IPS DF 6.9 (cell line): ENCODE measurements around the gene GPD2.

Source experiments
- DNase-seq: peaks from one replicate; pipeline ENCODE4 v3.0.0-alpha.2; 2013; ENCODE audit warnings: low read depth, low spot score
- H3K27ac ChIP-seq: one replicate; pipeline ENCODE4 v1.5.1; 2013; ENCODE audit warnings: low read length, control low read depth
- H3K27me3 ChIP-seq: 2 replicates; pipeline ENCODE4 v1.6.1; 2013; ENCODE audit warnings: mild to moderate bottlenecking, low read length; ENCODE audit not compliant: control insufficient read depth, insufficient read depth
- H3K36me3 ChIP-seq: 2 replicates; pipeline ENCODE4 v1.6.1; 2013; ENCODE audit warnings: low read length; ENCODE audit not compliant: control insufficient read depth, insufficient read depth
- H3K4me1 ChIP-seq: 2 replicates; pipeline ENCODE4 v1.6.1; 2013; ENCODE audit warnings: low read length; ENCODE audit not compliant: control insufficient read depth, insufficient read depth
- H3K4me3 ChIP-seq: 2 replicates; pipeline ENCODE4 v1.5.1; 2013; ENCODE audit warnings: mild to moderate bottlenecking, low read length
- H3K9me3 ChIP-seq: 2 replicates; pipeline ENCODE4 v1.6.1; 2013; ENCODE audit warnings: low read length, inconsistent platforms; ENCODE audit not compliant: control insufficient read depth, insufficient read depth
- WGBS: extraction: QIAGEN DNeasy Blood & Tissue Kit; methylation state at CpG from one replicate; pipeline ENCODE4 v1.1.7; 2013; ENCODE audit warnings: mixed read lengths, missing lambda C conversion rate; ENCODE audit not compliant: insufficient read length, insufficient coverage; 5-methylcytosine and 5-hydroxymethylcytosine counted together

Gene GPD2

GRCh38 chr2:156553714-156554442, 117.7 kb downstream of the GPD2 start:
- no peaks in the 10 kb centered on the region for H3K36me3 ChIP-seq
- no peaks in the 10 kb centered on the region for H3K4me1 ChIP-seq
- no peak overlapping the region for H3K27ac ChIP-seq
- H3K4me3 ChIP-seq = no peak overlapping the region
- no peak for DNase-seq
- no peaks in the 10 kb centered on the region for H3K27me3 ChIP-seq
- H3K9me3 ChIP-seq = no peaks in the 10 kb centered on the region

- no CpG with 5 or more reads among the region's 3 CpGs for WGBS
- no peaks in the 10 kb centered on the region for H3K36me3 ChIP-seq
Observed at GRCh38 chr2:156561326-156561725, 125.1 kb downstream of the GPD2 start.

GRCh38 chr2:156562124-156562523, 125.9 kb downstream of the GPD2 start:
- no peak overlapping the region for H3K27ac ChIP-seq
- H3K9me3 ChIP-seq = no peaks in the 10 kb centered on the region
- H3K4me1 ChIP-seq = no peaks in the 10 kb centered on the region
- DNase-seq = no peak
- WGBS = no CpG with 5 or more reads among the region's 1 CpG
- H3K4me3 ChIP-seq = no peak overlapping the region
- no peaks in the 10 kb centered on the region for H3K36me3 ChIP-seq
- H3K27me3 ChIP-seq = no peaks in the 10 kb centered on the region

More at GRCh38 chr2:156561326-156561725, 125.1 kb downstream of the GPD2 start:
- Histone ChIP-seq H3K4me1 (no peaks in the 10 kb centered on the region), H3K9me3 (no peaks in the 10 kb centered on the region), H3K27me3 (no peaks in the 10 kb centered on the region), H3K4me3 (no peak overlapping the region), H3K27ac (no peak overlapping the region)
- DNase-seq = no peak

DNA sequence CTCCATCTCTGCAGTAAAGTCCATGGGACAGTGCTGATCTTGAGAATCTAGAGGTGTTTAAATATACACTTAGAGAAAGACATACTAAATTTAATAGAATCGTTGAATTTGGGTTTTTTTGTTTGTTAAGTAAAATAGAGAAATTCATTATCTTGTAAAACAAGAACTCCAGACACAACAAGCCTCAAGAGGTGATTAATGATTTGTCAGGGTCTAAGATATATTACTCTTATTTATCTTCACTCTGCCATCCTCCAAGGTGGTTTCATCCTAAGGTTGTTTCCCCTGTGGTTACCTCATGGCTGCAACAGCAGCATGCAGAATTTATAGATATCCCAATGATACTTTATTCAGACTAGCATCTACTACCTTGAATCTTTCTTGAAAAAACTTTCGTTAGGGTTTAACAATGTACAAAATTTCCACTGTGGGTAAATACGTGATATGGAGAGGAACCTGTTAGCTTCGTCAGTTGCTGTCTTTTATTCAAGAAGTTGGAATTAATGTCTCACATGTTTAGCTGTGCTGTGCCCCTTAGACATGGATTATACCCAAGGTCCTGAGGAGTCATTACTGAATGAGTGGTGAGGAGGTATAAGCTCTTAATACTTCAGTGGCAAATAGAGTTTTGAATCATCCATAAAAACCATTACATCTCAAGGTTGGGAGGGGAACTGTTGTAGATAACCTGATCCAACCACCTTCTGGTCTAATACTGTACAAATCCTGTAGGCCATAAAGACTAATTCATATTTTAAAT, 128.0 kb downstream of the GPD2 start:
- H3K36me3 ChIP-seq = no peaks in the 10 kb centered on the region
- H3K9me3 ChIP-seq = no peaks in the 10 kb centered on the region
- DNase-seq = no peak
- H3K4me3 ChIP-seq = no peak overlapping the region
- no peaks in the 10 kb centered on the region for H3K4me1 ChIP-seq
- no CpG with 5 or more reads among the region's 4 CpGs for WGBS
- no peaks in the 10 kb centered on the region for H3K27me3 ChIP-seq
- no peak overlapping the region for H3K27ac ChIP-seq

- WGBS = no CpG with 5 or more reads among the region's 5 CpGs
- no peak for DNase-seq
Observed at GRCh38 chr2:156565066-156565710, 129.0 kb downstream of the GPD2 start.

DNA sequence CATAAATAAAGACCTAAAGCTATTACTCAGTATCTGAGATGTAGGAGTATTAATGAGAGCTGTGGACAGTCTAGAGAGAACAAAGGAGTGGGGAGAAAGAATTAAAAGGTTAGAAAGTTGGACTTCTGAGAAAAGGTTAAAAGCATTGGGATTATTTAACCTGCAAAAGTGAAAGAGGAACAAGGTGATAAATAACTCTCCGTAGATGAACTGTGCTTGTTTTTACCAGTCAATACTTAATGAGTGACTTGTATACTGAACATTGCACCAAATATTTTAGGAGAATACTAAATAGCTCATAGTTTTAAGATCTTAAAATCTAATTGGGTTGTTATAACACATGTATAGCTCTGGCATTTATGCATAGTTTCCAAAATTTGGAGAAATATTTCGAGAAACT, 137.5 kb downstream of the GPD2 start:
- DNase-seq = no peak
- no peak overlapping the region for H3K4me3 ChIP-seq
- H3K4me1 ChIP-seq = no peaks in the 10 kb centered on the region
- H3K36me3 ChIP-seq = no peaks in the 10 kb centered on the region
- no CpG with 5 or more reads among the region's 2 CpGs for whole genome bisulfite sequencing
- no peak overlapping the region for H3K27ac ChIP-seq
- H3K27me3 ChIP-seq = no peaks in the 10 kb centered on the region
- no peaks in the 10 kb centered on the region for H3K9me3 ChIP-seq

More at GRCh38 chr2:156565066-156565710, 129.0 kb downstream of the GPD2 start:
- H3K9me3 ChIP-seq = no peaks in the 10 kb centered on the region
- H3K27ac ChIP-seq = no peak overlapping the region
- H3K36me3 ChIP-seq = no peaks in the 10 kb centered on the region
- no peak overlapping the region for H3K4me3 ChIP-seq
- H3K27me3 ChIP-seq = no peaks in the 10 kb centered on the region
- H3K4me1 ChIP-seq = no peaks in the 10 kb centered on the region

GRCh38 chr2:156574112-156574511, 137.9 kb downstream of the GPD2 start:
- Histone ChIP-seq H3K4me3 (no peak overlapping the region), H3K27ac (no peak overlapping the region), H3K36me3 (no peaks in the 10 kb centered on the region)

DNA sequence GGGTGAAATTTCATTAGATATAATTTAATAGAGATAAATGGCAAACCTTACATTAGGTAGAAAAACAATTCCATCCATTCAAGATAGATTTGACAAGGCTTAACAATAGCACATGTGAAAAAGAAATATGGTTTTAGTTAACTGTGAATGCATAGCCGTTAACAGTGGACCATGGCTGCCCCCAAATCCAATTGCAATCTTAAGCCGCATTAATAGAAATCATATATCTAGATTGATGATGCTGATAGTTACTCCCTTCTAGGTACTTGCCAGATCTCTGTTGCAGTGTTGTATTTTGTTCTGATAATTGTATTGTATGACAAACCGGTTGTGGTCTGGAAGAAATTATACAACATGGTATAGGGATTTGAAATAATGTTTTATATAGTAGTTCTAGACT, 139.8 kb downstream of the GPD2 start:
- no peaks in the 10 kb centered on the region for H3K36me3 ChIP-seq
- no peaks in the 10 kb centered on the region for H3K4me1 ChIP-seq
- WGBS = no CpG with 5 or more reads among the region's 3 CpGs
- no peak for DNase-seq
- no peak overlapping the region for H3K27ac ChIP-seq
- no peaks in the 10 kb centered on the region for H3K9me3 ChIP-seq
- no peaks in the 10 kb centered on the region for H3K27me3 ChIP-seq
- H3K4me3 ChIP-seq = no peak overlapping the region

More at GRCh38 chr2:156574112-156574511, 137.9 kb downstream of the GPD2 start:
- H3K9me3 ChIP-seq = no peaks in the 10 kb centered on the region
- no peak for DNase-seq
- H3K4me1 ChIP-seq = no peaks in the 10 kb centered on the region
- no peaks in the 10 kb centered on the region for H3K27me3 ChIP-seq

DNA sequence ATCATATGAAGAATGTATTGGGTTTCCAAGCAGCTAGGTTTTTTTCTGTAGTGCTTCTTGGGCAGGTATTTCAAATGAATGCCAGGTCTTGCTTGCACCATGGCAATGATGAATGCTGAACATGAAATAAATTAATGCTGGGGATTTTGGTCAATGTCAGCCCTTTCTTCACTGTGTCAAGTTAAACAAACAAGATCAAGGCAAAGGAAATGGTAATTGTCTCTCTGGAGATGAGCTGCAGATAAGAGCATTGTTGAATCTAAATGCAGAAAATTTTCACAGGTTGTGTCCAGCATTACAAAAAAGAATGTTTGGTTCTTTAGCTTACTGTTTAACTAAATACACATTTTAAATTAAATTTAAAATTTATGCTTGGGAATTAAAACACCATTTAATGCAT, 144.3 kb downstream of the GPD2 start:
- DNase-seq = no peak
- Histone ChIP-seq H3K4me1 (no peaks in the 10 kb centered on the region), H3K27ac (no peak overlapping the region), H3K9me3 (no peaks in the 10 kb centered on the region), H3K27me3 (no peaks in the 10 kb centered on the region), H3K4me3 (no peak overlapping the region), H3K36me3 (no peaks in the 10 kb centered on the region)

DNA sequence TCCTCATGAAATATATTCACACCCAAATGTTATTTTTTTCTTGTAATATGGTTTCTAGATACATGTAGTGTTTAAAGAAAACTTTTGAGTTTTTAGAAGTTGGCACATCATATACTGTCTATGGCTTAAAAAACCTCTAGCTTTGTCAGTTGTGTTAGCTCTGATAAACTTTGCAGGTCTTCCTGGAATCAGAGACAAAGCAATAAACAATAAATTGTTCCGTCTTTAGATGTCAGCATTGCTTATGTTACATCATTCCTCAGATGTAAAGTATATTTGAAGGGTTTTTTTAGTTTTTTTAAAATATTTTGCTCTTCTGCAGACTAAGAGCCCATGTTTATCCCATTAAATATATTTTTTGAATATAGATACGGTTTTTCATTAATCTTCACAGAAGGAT, 145.1 kb downstream of the GPD2 start:
- no CpG with 5 or more reads among the region's 2 CpGs for WGBS
- Histone ChIP-seq H3K4me1 (no peaks in the 10 kb centered on the region), H3K27me3 (no peaks in the 10 kb centered on the region), H3K4me3 (no peak overlapping the region), H3K9me3 (no peaks in the 10 kb centered on the region), H3K27ac (no peak overlapping the region), H3K36me3 (no peaks in the 10 kb centered on the region)
- DNase-seq = no peak
